Measurements from ENCODE around the gene ACBD3. TPM values are rescaled to one million over a fixed set of nuclear protein-coding genes. Genes with fewer than 3 reads are reported as not detected.

ACBD3 gene
- total and polyA plus RNA-seq, 2 donors from 2014 or later: 12.4 to 43.1 TPM

DNA sequence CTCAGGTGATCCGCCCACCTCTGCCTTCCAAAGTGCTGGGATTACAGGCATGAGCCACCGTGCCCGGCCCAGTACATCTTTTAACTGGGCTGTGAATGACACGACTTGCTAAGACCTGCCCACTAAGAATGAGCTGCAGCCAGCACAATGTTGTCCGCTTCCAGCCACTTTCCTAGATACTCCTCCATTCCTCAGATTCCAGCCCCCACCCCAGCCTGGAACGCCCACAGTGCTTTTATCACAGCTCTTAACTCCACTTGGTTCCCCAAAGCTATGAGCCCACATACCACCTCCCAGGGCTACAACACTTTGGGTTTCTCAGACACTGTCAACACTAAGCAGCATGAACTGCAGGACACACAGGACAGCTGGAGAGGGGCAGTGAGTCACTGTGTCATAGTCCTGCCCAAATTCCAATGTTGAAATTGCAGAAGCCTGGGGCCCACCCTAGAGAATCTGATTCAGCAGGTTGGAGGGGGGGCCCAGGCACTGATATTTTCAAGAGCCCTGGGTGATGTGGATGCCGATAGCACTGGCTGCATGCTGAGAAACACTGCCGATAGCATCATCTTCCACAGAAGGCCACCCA is 58.0 kb downstream of the ACBD3 start:
- FAIRE-seq (no peak), DNase-seq (no peak)

DNA sequence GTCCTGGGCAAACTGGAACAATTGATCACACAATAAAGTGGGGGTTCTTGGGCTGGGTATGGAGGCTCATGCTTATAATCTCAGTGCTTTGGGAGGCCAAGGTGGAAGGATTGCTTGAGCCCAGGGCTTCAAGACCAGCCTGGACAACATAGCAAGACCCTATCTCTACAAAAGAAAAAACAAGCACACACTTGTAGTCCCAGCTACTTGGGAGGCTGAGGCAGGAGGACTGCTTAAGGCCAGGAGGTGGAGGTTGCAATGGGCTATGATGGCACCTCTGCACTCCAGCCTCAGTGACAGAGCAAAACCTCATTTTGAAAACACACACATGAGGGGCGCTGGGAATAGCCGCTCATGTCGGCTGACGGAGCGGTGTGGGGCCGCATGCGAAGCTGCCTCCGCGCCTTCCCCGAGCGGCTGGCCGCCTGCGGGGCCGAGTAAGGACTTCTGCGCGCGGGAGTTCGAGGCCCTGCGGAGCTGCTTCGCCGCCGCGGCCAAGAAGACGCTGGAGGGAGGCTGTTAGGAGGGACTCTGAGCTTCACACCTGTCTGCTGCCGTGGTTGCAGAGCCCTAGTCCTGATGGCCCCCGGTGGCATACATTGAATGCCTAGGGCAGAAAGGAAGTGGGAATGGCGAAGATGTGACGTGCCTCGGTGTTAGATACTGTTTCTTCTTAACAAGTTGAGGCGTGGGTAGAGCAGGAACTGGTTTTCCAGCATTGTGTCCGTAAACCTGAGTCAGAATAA is 59.5 kb downstream of the ACBD3 start:
- H3K4me3 ChIP-seq (ENCODE audit: low read length in 3 of 3): no peak overlapping the region
- H3K27me3 ChIP-seq (ENCODE audit: control insufficient read depth, insufficient read depth, low read length): no peaks in the 10 kb centered on the region
- H3K9ac ChIP-seq (ENCODE audit: low read length in 3 of 3): peak overlapping the region in 1 of 3 donors; percentile 41
- H3K4me1 ChIP-seq (ENCODE audit: control insufficient read depth in 2 of 3, insufficient read depth in 2 of 3, low read depth in 1 of 3, low read length in 3 of 3): peaks cover 0 to 12% (median 7%) of the 10 kb centered on the region in 3 donors
- FAIRE-seq (no peak), DNase-seq (peak in 1 of 5 donors; percentile 76)
- no peaks in the 10 kb centered on the region for H3K36me3 ChIP-seq (ENCODE audit: control insufficient read depth in 2 of 3, insufficient read depth in 3 of 3, low read length in 3 of 3)
- H3K27ac ChIP-seq (ENCODE audit: low read depth in 2 of 2, low read length in 2 of 2): peak overlapping the region in 1 of 2 donors; percentile 17
- intact Hi-C loops (cut with DNase I): loop anchor here (5.0 kb wide), 1 partner anchor 70 kb away; no protein-coding TSS in a partner anchor
- TF ChIP-seq, protein P1, sequence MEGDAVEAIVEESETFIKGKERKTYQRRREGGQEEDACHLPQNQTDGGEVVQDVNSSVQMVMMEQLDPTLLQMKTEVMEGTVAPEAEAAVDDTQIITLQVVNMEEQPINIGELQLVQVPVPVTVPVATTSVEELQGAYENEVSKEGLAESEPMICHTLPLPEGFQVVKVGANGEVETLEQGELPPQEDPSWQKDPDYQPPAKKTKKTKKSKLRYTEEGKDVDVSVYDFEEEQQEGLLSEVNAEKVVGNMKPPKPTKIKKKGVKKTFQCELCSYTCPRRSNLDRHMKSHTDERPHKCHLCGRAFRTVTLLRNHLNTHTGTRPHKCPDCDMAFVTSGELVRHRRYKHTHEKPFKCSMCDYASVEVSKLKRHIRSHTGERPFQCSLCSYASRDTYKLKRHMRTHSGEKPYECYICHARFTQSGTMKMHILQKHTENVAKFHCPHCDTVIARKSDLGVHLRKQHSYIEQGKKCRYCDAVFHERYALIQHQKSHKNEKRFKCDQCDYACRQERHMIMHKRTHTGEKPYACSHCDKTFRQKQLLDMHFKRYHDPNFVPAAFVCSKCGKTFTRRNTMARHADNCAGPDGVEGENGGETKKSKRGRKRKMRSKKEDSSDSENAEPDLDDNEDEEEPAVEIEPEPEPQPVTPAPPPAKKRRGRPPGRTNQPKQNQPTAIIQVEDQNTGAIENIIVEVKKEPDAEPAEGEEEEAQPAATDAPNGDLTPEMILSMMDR (IDR thresholded peaks at IDR 0.05; ENCODE audit: borderline replicate concordance, extremely low read depth, insufficient read depth): no peak
- H3K9me3 ChIP-seq (ENCODE audit: control insufficient read depth in 2 of 3, insufficient read depth in 1 of 3, low read length in 3 of 3): no peaks in the 10 kb centered on the region

More for the DNA sequence above, 58.0 kb downstream of the ACBD3 start:
- H3K9me3 ChIP-seq (ENCODE audit: control insufficient read depth in 2 of 3, insufficient read depth in 1 of 3, low read length in 3 of 3): no peaks in the 10 kb centered on the region
- peak overlapping the region in 1 of 3 donors; percentile 41 for H3K9ac ChIP-seq (ENCODE audit: low read length in 3 of 3)
- TF ChIP-seq, protein P1 (IDR thresholded peaks at IDR 0.05; ENCODE audit: borderline replicate concordance, extremely low read depth, insufficient read depth): no peak
- H3K4me3 ChIP-seq (ENCODE audit: low read length in 3 of 3): peak overlapping the region in 1 of 3 donors; percentile 55
- intact Hi-C loops (cut with DNase I): loop anchor here (5.0 kb wide), 1 partner anchor 69 kb away; no protein-coding TSS in a partner anchor
- no peaks in the 10 kb centered on the region for H3K27me3 ChIP-seq (ENCODE audit: control insufficient read depth, insufficient read depth, low read length)
- peak overlapping the region in 1 of 2 donors; percentile 45 for H3K27ac ChIP-seq (ENCODE audit: low read depth in 2 of 2, low read length in 2 of 2)
- H3K36me3 ChIP-seq (ENCODE audit: control insufficient read depth in 2 of 3, insufficient read depth in 3 of 3, low read length in 3 of 3): no peaks in the 10 kb centered on the region
- peaks cover 0 to 18% (median 11%) of the 10 kb centered on the region in 3 donors for H3K4me1 ChIP-seq (ENCODE audit: control insufficient read depth in 2 of 3, insufficient read depth in 2 of 3, low read depth in 1 of 3, low read length in 3 of 3)

- intact Hi-C loops (cut with DNase I): loop anchor here (5.0 kb wide), 1 partner anchor 71 kb away; no protein-coding TSS in a partner anchor
- DNase-seq (peak in 1 of 5 donors; percentile 24), FAIRE-seq (no peak)
- H3K27ac ChIP-seq (ENCODE audit: low read depth in 2 of 2, low read length in 2 of 2): no peak overlapping the region
- H3K36me3 ChIP-seq (ENCODE audit: control insufficient read depth in 2 of 3, insufficient read depth in 3 of 3, low read length in 3 of 3): no peaks in the 10 kb centered on the region
- H3K4me3 ChIP-seq (ENCODE audit: low read length in 3 of 3): no peak overlapping the region
- TF ChIP-seq, protein P1 (IDR thresholded peaks at IDR 0.05; ENCODE audit: borderline replicate concordance, extremely low read depth, insufficient read depth): no peak
- peaks cover 0 to 15% (median 7%) of the 10 kb centered on the region in 3 donors for H3K4me1 ChIP-seq (ENCODE audit: control insufficient read depth in 2 of 3, insufficient read depth in 2 of 3, low read depth in 1 of 3, low read length in 3 of 3)
- H3K9me3 ChIP-seq (ENCODE audit: control insufficient read depth in 2 of 3, insufficient read depth in 1 of 3, low read length in 3 of 3): no peaks in the 10 kb centered on the region
- H3K9ac ChIP-seq (ENCODE audit: low read length in 3 of 3): no peak overlapping the region
- H3K27me3 ChIP-seq (ENCODE audit: control insufficient read depth, insufficient read depth, low read length): no peaks in the 10 kb centered on the region
Observed at GRCh38 chr1:226125831-226126230, 60.7 kb downstream of the ACBD3 start.
